GF-D8 (cell line): ENCODE data around the gene TTC7B.

Source experiments
- DNase-seq: peaks from one replicate; lab custom pipeline; 2025; lab: John Stamatoyannopoulos, UW

The TTC7B gene

GRCh38 chr14:90647473-90648005 lies 168.7 kb downstream of the TTC7B start:
- DNase-seq = peak; percentile 18

GRCh38 chr14:90645842-90646443 lies 170.3 kb downstream of the TTC7B start:
- DNase-seq = no peak

- DNase-seq = peak; percentile 44
These were observed 171.3 kb downstream of the TTC7B start for GRCh38 chr14:90644882-90645281.

- no peak for DNase-seq
These were observed 172.1 kb downstream of the TTC7B start for GRCh38 chr14:90643982-90644670.

- no peak for DNase-seq
These were observed 173.9 kb downstream of the TTC7B start for GRCh38 chr14:90642244-90642717.

GRCh38 chr14:90641615-90642243 lies 174.5 kb downstream of the TTC7B start:
- no peak for DNase-seq

GRCh38 chr14:90641168-90641567 lies 175.1 kb downstream of the TTC7B start:
- DNase-seq = no peak

- DNase-seq = no peak
These were observed 176.6 kb downstream of the TTC7B start for GRCh38 chr14:90639641-90640040.

- no peak for DNase-seq
These were observed 183.4 kb downstream of the TTC7B start for GRCh38 chr14:90632871-90633270.

GRCh38 chr14:90632451-90632850 lies 183.8 kb downstream of the TTC7B start:
- no peak for DNase-seq

GRCh38 chr14:90630171-90630806 lies 185.9 kb downstream of the TTC7B start:
- DNase-seq = peak; percentile 65

GRCh38 chr14:90629471-90629870 lies 186.8 kb downstream of the TTC7B start:
- DNase-seq = no peak

- no peak for DNase-seq
These were observed 187.4 kb downstream of the TTC7B start for GRCh38 chr14:90628825-90629224.

- DNase-seq = no peak
These were observed 188.8 kb downstream of the TTC7B start for GRCh38 chr14:90627478-90627877.

- DNase-seq = no peak
These were observed 189.7 kb downstream of the TTC7B start for GRCh38 chr14:90626550-90626949.

GRCh38 chr14:90625445-90625844 lies 190.8 kb downstream of the TTC7B start:
- no peak for DNase-seq

- no peak for DNase-seq
These were observed 191.4 kb downstream of the TTC7B start for GRCh38 chr14:90624732-90625400.

- DNase-seq = no peak
These were observed 192.0 kb downstream of the TTC7B start for GRCh38 chr14:90624227-90624626.

GRCh38 chr14:90621201-90621600 lies 195.0 kb downstream of the TTC7B start:
- DNase-seq = no peak

- no peak for DNase-seq
These were observed 195.6 kb downstream of the TTC7B start for GRCh38 chr14:90620568-90621077.

GRCh38 chr14:90619911-90620310 lies 196.3 kb downstream of the TTC7B start:
- DNase-seq = no peak

- DNase-seq = no peak
These were observed 198.3 kb downstream of the TTC7B start for GRCh38 chr14:90617961-90618360.
